GM18873 (cell line): ENCODE data around the gene NUDCD2.

Experiments used
- ATAC-seq: cut with Tn5 transposase; IDR thresholded peaks from one replicate; pipeline ENCODE4 v1.9.1; 2021; ENCODE audit warnings: mild to moderate bottlenecking, moderate library complexity, moderate number of reproducible peaks; ENCODE audit not compliant: unreplicated experiment, low FRiP score

Gene NUDCD2, protein sequence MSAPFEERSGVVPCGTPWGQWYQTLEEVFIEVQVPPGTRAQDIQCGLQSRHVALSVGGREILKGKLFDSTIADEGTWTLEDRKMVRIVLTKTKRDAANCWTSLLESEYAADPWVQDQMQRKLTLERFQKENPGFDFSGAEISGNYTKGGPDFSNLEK

DNA sequence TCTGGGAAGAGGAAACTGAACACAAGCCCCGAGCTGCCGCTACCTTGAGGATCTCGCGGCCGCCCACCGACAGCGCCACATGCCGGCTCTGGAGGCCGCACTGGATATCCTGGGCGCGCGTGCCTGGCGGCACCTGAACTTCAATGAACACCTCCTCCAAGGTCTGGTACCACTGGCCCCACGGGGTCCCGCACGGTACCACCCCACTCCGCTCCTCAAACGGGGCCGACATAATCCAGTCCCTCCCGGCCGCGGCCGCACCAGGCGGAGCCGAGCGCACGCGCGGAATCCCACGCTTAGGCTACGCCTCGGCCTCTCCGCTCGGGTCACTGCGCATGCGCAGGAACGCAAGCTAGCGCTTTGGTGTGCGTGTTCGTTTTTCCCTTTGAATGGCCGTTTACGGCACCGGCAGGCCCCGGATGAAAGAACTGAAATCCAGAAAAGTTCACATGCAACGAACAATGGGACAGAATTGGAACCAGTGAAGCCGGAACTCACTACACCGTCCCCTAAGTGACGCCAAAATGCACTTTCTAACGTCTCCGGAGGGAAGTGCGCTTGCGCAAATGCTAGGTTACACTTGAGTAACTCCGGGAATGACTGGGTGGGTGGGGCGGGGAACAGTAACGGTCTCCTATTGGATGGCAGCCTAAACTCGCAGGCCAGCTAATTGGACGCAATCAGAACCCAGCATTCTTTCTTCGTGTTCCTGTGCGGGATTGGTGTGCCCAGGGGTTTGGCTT lies at the start of gene NUDCD2:
Gene NUDCD2, minus strand, starts transcription at position 284 of the 743 bp plus-strand sequence. Its CDS starts 52 bp downstream, at position 232.
- peak; percentile 83 for ATAC-seq

DNA sequence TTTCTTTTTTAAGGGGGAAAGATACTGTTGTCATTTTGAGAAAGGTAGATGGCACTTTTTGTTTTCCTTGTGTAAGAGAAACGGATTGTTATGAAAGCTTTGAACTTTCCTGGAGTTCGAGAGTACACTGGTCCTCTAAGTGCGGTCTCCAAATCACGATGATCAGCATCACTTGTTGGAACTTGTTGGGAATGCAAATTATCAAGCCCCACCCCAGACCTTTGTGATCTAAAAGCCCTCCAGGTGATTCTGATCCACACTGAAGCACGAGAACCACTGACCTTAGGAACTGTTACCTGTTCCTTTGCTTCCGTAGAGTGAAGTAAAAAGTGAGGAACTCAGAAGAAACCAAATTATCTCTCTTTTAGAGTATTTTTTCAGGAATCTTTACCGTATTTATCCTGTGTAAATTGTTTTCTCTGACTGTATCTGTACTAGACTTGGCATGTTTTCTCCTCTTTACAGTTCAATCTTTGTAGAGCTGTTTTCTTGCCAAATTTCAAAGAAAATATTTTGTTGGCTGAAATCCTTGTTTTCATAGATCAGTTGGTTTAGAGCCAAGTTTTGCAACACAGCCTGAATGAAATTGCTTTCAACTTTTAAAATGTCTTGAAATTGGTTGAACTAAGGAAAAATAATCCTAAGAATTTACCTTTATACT lies 49.5 kb upstream of the NUDCD2 start:
- ATAC-seq, result no peak

DNA sequence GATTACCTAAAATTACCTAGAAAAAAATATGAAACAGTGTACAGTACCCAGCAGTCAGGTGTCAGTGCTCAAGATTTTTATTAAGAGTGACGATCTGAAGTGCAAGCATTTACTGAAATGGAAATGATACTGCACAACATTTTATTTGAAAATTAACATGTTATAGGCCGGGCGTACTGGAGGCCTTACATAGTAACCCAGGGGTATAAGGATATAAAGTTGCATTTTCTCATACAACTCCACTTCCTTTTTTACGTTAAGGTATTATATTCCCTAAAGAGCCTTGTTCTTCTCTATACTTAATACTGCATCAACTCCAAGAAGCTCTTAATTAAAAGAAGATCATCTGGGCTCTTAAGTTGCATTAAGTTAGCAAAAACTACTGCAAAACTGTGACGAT lies 48.9 kb upstream of the NUDCD2 start:
- ATAC-seq, result no peak

DNA sequence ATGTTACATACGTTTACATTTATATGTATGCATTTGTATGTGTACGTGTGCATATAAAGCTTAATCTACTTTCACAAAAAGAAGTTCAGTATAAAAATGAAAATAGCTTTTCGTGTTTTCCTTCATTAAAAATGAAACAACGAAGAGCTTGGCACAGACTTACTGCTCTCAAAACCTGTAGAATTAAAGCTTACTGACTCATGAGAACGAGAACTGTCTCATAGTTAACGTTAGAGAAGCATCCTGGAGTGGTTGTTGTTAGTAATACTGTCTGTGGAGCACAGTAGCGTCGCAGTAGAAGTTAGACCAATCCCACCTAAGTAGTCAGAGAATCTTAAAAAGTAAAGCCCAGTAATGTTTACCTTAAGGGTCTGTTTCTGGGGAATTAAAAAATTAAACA lies 46.8 kb upstream of the NUDCD2 start:
- no peak for ATAC-seq

DNA sequence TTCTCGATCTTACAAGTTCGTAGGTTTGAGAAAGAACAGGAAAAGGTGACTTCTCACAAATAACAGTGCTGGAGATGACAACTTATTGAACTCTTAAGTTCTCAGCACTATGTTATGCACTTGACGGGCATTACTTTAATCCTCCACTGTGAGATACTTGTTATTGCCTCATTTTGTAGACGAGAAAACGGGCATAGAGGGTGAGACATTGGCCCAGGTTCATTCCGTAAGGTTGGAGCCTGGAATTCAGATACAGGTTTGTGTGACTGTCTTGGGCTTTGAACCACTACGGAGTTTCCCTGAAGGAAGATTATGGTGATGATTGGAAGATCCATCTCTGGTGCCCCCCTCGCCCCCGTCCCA lies 46.2 kb upstream of the NUDCD2 start:
- ATAC-seq, result peak; percentile 14

DNA sequence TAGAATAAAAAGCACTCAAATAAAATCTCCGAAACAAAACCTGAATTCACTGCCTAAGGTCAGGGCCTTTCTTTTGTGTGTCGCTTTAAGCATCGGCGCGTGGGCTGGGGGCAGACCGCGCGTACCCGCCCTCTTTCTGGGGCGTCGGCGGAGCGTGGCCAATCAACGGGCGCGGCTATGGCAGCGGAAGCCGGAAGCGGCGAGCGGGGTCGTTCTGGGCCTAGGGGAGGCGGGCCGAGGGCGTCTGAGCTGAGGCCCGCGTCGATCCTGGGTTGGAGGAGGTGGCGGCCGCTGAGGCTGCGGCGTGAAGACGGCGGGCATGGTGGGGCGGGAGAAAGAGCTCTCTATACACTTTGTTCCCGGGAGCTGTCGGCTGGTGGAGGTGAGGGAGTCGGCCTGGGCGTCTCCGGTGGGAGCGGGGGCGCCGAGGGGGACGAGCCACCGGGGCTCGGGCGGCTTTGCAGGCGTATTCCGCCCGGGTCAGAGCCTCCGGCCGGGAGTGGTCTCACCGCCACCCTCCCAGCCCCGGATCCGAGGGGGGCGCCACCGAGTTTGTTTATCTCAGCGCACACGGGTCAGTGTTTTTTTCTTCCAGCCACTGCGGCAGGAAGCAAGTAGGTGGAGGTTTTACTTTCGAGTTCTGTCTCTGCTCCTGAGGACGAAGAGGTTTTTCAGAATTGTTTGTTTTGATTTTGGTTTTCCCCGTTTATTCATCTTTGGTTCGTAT lies 45.6 kb upstream of the NUDCD2 start, which contains the start of gene MAT2B:
Gene MAT2B, plus strand, starts transcription at position 252 of the 727 bp plus-strand sequence. Its CDS starts 68 bp downstream, at position 320.
- ATAC-seq, result peak; percentile 84

DNA sequence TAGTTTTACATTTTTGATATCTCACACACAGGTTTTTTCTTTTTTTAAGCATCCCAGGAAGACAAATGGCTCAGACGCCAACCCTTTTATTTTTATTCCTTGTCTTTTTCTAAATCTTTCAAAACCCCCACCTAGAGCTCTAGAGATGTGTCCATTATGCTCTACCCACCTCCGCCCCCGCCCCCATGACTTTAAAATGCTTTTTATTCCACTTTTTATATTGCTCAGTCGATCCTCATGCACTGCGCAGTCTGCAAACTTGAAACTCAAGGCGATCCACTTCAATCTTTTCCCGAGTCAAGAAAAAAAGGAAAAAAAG lies 45.1 kb upstream of the NUDCD2 start:
- no peak for ATAC-seq

DNA sequence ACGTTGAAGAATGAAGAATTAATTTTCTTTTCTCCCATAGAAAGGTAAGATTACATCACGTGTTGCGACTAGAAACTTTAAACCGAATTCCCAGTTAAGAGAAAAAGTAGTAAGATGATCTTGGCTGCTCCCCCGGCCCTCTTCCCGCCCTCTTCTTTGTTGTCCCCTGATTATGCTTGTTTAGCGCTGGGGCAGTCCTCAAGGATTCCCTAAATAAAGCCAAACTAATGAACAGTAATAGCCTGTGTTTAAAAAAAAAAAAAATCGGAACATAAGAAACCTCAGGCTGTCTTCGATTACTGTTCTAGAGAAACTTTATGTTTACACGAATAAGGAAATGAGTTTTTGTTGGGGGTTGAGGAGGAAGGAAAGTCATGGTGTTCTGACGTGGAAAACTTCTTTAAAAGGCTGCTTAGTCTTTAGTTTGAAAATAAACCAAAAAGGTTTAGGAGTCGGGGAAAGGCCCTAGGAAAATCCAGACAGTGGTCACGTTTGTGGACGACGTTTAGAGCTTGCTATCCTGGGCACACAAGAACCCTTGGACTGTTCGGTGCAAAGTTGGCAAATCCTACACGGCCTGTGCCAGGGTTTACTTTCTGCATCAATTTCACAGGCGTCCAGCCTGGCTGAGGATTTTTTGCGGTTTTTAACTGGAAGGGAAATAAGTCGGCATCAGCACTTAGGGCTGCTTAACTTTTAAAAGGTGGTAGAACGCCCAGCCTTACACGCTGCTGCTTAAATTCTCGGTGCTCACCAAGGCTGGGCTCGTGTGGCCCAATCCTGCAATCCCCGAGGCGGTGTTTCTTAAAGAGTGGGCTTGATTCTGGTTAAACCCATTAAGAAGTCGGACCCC lies 44.4 kb upstream of the NUDCD2 start:
- ATAC-seq, result no peak

DNA sequence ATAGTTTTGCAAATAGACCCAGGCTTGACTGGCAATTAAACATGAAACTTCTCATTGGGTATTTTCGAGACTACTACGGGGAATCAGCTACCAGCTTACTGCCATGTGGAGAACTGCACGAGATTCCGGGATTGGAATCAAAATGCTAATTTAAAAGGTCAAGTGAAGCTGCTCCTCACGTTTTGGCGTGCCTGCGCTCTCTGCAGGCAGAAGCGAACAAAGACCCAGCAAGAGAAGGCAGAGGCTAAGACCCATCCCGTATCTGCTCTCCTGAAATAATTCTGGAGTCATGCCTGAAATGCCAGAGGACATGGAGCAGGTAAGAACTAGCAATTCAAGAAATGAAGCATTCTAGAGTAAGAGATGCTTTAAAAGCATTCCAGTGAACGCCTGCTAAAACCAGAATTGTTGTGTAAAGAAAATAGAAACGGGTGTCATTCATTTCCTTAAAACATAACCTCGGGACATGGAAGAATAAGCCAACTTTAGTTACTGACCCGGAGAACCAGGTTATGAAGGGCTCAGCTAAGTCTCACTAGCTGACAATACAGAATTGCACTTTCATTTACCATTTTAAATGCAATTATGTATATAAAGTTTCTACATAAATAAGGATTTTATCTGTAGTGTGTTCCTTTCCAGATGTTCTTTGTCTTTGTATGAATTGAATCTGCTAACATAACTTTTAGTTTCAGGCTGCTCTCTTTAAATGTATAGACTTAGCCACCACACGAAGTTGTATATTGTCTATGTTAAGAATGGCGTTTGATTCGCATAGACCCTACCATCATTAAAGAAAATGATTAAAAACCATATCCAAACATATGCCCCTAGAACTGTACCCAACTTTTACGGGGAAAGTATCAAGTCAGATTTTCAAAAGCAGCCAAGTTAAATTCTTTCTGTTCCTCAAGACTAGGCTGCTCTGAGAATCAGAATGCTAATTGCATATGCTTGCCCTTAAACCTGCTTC lies 43.5 kb upstream of the NUDCD2 start:
- ATAC-seq, result no peak

DNA sequence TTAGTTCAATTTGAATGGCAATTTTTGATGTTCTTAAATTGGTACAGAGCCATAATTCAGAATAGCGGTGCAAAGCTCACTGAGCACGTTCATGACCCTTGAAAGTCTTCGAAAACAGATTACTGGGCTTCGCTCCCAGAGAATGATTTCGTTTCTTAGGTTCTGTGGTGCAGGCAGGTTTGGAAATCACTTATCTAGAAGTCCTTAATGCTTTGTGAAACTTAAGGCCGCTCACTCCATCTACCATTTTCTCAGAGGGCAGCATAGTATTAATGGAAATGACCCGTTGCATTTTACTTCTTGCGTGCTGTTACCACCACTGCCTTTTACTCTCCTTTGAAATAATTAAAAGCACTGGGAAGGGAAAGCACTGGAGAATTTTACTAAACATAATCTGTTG lies 42.6 kb upstream of the NUDCD2 start:
- ATAC-seq, result no peak

DNA sequence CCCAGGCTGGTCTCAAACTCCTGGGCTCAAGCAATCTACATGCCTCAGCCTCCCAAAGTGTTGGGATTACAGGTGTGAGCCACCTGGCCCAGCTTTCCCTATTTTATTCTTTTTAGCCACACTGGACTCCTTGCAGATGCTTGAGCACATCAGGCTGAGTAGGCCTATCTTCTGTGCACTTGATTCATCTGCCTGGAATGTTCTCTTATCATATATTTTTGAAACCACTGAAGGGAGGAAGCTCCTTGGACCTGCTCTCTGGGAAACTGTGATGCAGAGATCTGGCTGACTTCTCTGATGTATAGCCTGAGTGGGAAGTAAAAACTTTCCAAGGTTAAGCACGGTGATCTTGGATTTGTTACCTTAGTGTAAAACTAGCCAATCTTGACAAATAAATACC lies 39.0 kb upstream of the NUDCD2 start:
- no peak for ATAC-seq

DNA sequence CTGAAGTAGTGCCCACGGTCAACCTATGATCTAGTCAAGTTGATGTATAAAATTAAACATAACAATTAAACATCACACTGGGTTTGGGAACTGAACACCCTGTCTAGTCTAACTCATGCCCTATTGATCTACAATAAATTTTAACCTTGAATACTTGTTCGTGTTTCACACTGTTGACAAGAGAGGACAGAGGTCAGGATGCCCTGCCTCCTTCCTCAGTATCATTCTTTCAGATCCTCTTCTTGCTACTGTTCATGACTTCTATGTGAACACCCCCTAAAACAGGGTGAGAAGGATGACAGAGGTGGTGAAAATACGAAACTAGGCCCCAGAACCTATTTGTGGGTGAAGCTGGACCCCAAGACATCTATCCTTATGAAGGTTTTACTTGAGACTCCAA lies 37.4 kb upstream of the NUDCD2 start:
- ATAC-seq, result no peak

DNA sequence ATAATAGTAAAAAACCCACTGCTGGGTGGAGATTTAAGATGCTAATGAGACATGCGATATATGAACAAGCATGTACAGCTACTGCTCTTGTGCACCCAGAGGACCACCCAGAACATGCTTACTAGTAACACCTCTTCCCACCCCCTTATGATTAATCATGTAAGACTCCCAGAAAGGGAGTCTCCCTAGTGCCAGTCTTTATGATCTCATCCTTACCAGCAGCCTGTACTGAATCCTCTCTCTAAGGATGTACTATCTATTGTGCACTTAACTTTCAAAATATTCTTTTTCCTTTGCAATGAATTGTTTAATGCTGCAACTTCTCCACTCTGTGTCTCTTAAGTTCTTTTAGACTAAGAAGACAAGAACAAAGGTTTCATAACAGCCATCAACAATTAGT lies 36.4 kb upstream of the NUDCD2 start:
- ATAC-seq, result no peak

DNA sequence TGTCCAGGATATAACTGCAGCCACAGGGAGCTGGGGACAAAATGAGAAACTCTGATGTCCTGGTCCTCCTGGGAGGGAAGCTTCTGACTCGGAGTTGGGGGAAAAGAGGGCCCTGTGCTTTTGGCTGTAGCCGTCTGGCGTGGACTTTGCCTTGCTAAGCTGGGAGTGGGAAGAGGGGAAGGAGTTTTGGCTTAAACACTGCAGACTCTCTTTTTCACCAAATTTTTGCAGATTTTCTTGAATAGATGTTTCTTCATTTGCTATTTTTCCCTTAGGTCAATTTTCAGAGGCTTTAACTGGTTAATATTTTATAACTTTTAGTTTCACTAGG lies 29.8 kb upstream of the NUDCD2 start:
- no peak for ATAC-seq

DNA sequence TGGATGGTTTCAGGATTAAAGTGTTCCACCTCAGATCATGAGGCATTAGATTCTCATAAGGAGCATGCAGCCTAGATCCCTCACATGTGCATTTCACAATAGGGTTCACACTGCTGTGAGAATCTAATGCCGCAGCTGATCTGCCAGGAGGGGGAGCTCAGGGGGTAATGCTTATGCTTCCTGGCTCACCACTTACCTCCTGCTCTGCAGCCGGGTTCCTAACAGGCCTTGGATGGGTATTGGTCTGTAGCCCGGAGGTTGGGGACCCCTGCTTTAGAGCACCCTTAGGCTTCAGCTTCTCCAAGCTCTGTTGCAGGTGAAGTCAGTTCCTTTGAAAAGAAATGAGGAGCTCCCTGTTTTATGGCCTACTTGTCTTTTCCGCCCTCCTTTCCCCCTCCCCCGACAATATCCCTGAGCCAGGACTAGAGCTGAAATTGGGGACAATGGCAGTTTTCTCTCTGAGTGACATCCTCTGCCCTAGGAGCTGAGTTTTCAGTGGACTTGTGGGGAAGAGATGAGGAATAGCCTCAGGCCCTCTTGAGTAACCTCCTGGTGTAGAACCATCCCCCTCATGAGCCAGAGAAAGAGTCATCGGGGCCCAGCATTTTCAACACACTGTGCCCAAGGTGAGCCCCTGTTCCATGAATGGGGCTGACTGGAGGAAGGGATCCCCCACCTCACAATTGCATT lies 29.3 kb upstream of the NUDCD2 start:
- ATAC-seq, result no peak

DNA sequence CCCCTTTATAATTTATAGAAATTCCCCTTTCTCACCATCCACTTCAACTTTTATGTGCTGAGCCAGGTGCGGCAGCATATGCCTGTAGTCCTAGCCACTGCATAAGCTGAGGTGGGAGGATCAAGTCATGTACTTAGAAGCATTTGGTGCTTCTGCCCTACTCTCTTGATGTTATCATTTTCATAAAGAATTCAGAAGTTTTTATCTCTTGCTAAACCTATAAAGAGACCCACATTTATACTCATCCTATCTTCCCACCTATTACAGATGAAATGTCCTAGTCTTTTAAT lies 19.0 kb upstream of the NUDCD2 start:
- no peak for ATAC-seq

DNA sequence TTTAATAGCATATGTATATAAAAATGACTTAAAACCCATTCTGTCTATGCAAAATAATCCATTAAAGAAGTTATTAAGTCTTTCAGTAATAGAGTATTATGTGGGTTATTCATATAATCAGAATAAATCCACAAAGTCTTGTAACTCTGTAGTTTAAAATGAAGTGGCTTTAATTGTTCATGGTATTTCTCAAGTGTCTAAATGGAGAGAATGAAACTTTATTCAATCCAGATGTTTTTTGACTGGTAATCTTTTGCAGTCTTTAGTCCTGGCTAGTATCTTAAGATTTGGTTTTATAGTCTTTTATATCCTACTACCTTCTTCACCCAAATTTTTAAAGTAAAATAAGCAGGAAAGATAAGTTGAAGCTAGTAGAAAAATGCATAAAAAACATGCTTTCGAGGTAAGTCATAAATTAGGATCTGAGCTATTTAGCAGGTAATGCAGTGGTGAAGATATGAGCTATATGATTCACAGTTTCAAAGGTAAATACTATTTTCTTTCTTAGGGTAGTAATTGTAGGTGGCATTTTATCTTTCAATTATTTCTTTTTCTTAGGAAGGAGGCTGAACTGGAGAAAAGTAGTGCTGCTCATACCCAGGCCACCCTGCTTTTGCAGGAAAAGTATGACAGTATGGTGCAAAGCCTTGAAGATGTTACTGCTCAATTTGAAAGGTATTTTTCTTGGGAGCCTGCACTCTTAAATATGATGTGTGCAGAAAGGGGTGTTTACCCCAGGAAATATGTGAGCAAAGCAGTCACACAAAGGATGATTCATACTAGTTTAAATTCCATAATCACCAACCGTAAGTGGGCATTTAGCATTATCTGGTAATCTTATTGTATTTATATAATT lies 18.5 kb upstream of the NUDCD2 start:
- ATAC-seq, result no peak

DNA sequence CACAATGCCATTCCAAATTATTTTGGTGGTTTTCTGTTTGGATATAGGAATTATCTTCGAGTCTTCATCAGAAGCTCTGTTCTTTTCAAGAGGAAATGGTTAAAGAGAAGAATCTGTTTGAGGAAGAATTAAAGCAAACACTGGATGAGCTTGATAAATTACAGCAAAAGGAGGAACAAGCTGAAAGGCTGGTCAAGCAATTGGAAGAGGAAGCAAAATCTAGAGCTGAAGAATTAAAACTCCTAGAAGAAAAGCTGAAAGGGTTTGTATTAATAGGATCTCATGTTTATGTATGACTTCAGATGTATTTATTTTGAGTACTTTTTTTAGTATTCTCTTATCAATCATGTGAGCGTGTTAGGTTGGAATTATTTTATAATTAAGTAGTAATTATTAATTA lies 15.5 kb upstream of the NUDCD2 start:
- ATAC-seq, result no peak
